Measurements from ENCODE around the gene RFK. TPM values are rescaled to one million over a fixed set of nuclear protein-coding genes. Genes with fewer than 3 reads are reported as not detected.

The RFK gene
- total RNA-seq, 1 experiment from 2014 or later, result 12.0 TPM

DNA sequence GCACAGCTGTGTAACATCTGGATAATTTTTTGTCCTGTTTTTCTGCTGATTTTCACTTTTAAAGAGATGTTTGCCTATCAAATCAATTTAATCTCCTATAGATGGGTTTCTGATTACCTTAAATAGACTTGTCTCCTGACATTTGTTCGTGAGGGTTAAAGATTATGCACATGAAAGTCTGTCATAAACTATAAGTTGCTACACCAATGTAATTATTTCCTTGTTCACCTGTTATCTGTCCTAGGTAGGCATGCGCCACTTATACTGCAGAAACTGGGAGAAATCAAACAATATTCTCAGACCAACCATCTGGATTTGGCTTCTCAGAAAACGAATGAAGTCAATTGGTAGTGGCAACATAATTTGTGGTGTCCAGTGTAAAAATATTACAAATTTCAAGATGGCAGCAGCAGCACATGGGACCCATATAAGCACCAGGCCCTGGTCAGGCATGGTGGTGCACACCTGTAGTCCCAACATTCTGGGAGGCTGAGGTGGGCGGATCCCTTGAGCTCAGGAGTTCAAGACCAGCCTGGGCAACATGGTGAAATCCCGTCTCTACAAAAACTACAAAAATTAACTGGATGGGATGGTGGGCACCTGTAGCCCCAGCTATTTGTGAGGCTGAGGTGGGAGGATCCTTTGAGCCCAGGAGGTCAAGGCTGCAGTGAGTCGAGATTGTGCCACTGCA, 20.3 kb downstream of the RFK start:
- H3K27ac ChIP-seq (ENCODE audit: insufficient read length, low read depth, low read length), result no peak overlapping the region
- no peak overlapping the region for H4K8ac ChIP-seq (replicated peaks; ENCODE audit: insufficient read length, low read depth, low read length)
- no peak overlapping the region for H2BK20ac ChIP-seq (ENCODE audit: low read depth, low read length, poor library complexity, severe bottlenecking)
- no peak overlapping the region for H2BK5ac ChIP-seq (ENCODE audit: insufficient read length, low read length)
- H3K9ac ChIP-seq (ENCODE audit: extremely low read depth, insufficient read length, low read length), result no peak overlapping the region
- H2BK120ac ChIP-seq (ENCODE audit: low read depth, low read length, poor library complexity, severe bottlenecking), result no peak overlapping the region
- no peak overlapping the region for H3K23ac ChIP-seq (ENCODE audit: insufficient read length, low read depth, low read length)
- H3K9me3 Mint-ChIP-seq, result no peaks in the 10 kb centered on the region
- TF ChIP-seq, protein P1, sequence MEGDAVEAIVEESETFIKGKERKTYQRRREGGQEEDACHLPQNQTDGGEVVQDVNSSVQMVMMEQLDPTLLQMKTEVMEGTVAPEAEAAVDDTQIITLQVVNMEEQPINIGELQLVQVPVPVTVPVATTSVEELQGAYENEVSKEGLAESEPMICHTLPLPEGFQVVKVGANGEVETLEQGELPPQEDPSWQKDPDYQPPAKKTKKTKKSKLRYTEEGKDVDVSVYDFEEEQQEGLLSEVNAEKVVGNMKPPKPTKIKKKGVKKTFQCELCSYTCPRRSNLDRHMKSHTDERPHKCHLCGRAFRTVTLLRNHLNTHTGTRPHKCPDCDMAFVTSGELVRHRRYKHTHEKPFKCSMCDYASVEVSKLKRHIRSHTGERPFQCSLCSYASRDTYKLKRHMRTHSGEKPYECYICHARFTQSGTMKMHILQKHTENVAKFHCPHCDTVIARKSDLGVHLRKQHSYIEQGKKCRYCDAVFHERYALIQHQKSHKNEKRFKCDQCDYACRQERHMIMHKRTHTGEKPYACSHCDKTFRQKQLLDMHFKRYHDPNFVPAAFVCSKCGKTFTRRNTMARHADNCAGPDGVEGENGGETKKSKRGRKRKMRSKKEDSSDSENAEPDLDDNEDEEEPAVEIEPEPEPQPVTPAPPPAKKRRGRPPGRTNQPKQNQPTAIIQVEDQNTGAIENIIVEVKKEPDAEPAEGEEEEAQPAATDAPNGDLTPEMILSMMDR (conservative IDR thresholded peaks at IDR 0.05), result no peak
- no peak overlapping the region for H4K5ac ChIP-seq (ENCODE audit: insufficient read length, low read depth, low read length)
- H3K4me3 Mint-ChIP-seq, result no peak overlapping the region
- no peak overlapping the region for H3K56ac ChIP-seq (ENCODE audit: insufficient read length, low read depth, low read length)
- no peak overlapping the region for H3K4me2 ChIP-seq (ENCODE audit: insufficient read depth, insufficient read length, low read length)
- no peak overlapping the region for H4K91ac ChIP-seq (ENCODE audit: insufficient read length, low read depth, low read length)
- no peaks in the 10 kb centered on the region for H3K79me2 ChIP-seq (ENCODE audit: insufficient read depth, low read length)
- no peak overlapping the region for H3T11ph ChIP-seq (ENCODE audit: low read length)
- no peak overlapping the region for H2AFZ ChIP-seq (ENCODE audit: low read length)
- no peaks in the 10 kb centered on the region for H3K79me1 ChIP-seq (ENCODE audit: insufficient read depth, low read depth, low read length, poor library complexity, severe bottlenecking)
- no peak overlapping the region for H2AK5ac ChIP-seq (ENCODE audit: insufficient read length, low read length)
- no peaks in the 10 kb centered on the region for H3K23me2 ChIP-seq (ENCODE audit: insufficient read length, low read depth, low read length, poor library complexity, severe bottlenecking)
- no peaks in the 10 kb centered on the region; the same call in 1 of the 2 replicates for H3K27me3 Mint-ChIP-seq (ENCODE audit: low read depth)
- no peaks in the 10 kb centered on the region for H3K9me3 ChIP-seq (ENCODE audit: control insufficient read depth, low read depth, low read length)
- DNase-seq, result no peak
- H3K27ac Mint-ChIP-seq, result no peak overlapping the region; a peak in 1 of 7 replicates
- H3K14ac ChIP-seq (ENCODE audit: insufficient read depth, low read length), result no peak overlapping the region
- no peaks in the 10 kb centered on the region for H3K4me1 ChIP-seq (ENCODE audit: insufficient read depth, low read length)
- no CpG with 5 or more reads among the region's 6 CpGs for WGBS (ENCODE audit: extremely low coverage, insufficient read length, low lambda C conversion rate)
- H3K36me3 Mint-ChIP-seq (ENCODE audit: insufficient read depth in 1 of 3, low read depth in 3 of 3), result no peaks in the 10 kb centered on the region; a peak in 1 of 7 replicates
- no peak overlapping the region for H2BK12ac ChIP-seq (ENCODE audit: insufficient read length, low read depth, low read length)
- H3K4me1 Mint-ChIP-seq, result peaks cover 26 to 33% of the 10 kb centered on the region in 2 experiments
- no peak overlapping the region for H3K4ac ChIP-seq (ENCODE audit: low read depth, low read length)
- H2BK15ac ChIP-seq (ENCODE audit: low read depth, low read length), result no peak overlapping the region
- H3K18ac ChIP-seq (ENCODE audit: insufficient read length, low read depth, low read length), result no peak overlapping the region
- no peaks in the 10 kb centered on the region for H4K20me1 ChIP-seq (ENCODE audit: control insufficient read depth, insufficient read depth, insufficient read length)
- H3K27me3 ChIP-seq (ENCODE audit: insufficient read depth, low read length), result no peaks in the 10 kb centered on the region
